D721Med (cell line): Measurements from ENCODE around the gene SNCB.
"Not testable (repeated sequence)": the region's sequence is repeated elsewhere in the genome, so short reads cannot be mapped to it uniquely, and the experiment has no call there.

Source experiments
- DNase-seq: peaks from one replicate; pipeline ENCODE4 v3.0.0; 2011; ENCODE audit warnings: low spot score; ENCODE audit not compliant: insufficient read length
- FAIRE-seq: peaks from 2 replicates; lab custom pipeline; 2011; peaks lifted over from hg19 to GRCh38; lab: Jason Lieb, UNC
- CTCF ChIP-seq: IDR thresholded peaks from 2 replicates; pipeline ENCODE4 v1.5.1; 2012; ENCODE audit warnings: mild to moderate bottlenecking, control low read depth; ENCODE audit not compliant: insufficient read depth; ENCODE audit errors: missing control alignments

The SNCB gene

GRCh38 chr5:176606875-176607274, 23.5 kb downstream of the SNCB start:
- no peak for FAIRE-seq
- TF ChIP-seq CTCF, result no peak
- DNase-seq, result no peak

- TF ChIP-seq CTCF, result no peak
- no peak for DNase-seq
- FAIRE-seq, result no peak
Measured at GRCh38 chr5:176606032-176606431, 24.3 kb downstream of the SNCB start.

GRCh38 chr5:176603091-176603490, 27.2 kb downstream of the SNCB start:
- FAIRE-seq, result no peak
- no peak for DNase-seq
- TF ChIP-seq CTCF, result no peak

GRCh38 chr5:176601901-176602482, 28.3 kb downstream of the SNCB start:
- FAIRE-seq (no peak), DNase-seq (no peak)
- no peak for TF ChIP-seq CTCF

- not testable (repeated sequence) for FAIRE-seq, DNase-seq
Measured at GRCh38 chr5:176599749-176600430, 30.4 kb downstream of the SNCB start.

- TF ChIP-seq CTCF, result no peak
- DNase-seq, result no peak
- FAIRE-seq, result no peak
Measured at GRCh38 chr5:176597417-176598389, 32.6 kb downstream of the SNCB start.

GRCh38 chr5:176596689-176597416, 33.5 kb downstream of the SNCB start:
- no peak for TF ChIP-seq CTCF
- FAIRE-seq (no peak), DNase-seq (no peak)
